Mammary microvascular endothelial cell (primary cell): Measurements from ENCODE around the gene ZNF615. TPM values are rescaled to one million over a fixed set of nuclear protein-coding genes. Genes with fewer than 3 reads are reported as not detected.

Experiments used
- total RNA-seq: library from RNA; depleted of rRNA; stranded (reverse); fragments of >200 nt; gene quantifications from 2 replicates; pipeline ENCODE4 v1.2.3, GENCODE V29; 2015

ZNF615 gene
- 5.1 and 7.7 TPM in 2 replicates for total RNA-seq

DNA sequence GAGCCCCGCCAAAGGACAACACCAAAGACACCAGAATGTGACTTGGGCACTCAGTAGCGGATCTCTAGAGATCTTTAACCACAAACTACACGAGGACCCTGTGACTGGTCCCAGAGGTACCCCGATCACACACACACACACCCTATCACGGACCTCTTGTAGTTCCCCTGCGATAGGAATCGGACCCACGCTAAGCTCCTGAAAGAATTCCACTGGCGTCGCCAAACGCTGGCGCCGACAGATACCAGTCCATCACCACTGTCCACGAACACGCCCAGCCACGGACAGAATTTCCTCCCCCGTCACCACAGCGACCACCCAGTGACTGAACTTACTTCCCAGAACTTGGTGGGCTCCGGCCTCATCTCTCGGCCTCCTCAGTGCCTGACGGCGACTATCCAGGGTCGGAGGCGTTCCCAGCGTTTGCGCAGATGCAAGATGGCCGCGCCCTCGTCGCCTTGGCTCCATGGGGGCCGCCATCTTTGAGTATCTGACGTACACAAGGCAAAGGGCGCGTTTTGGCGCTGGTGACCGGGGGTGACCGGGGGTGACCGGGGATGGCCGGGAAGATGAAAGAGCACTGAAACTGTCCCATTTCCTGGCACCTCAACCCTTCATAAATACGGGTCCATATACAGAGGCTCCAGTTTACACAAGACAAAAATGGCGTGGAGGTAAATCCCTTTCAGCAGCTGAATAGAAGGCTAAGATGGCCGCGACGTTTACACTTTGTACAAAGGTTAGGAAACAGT lies at the start of gene ZNF615:
Gene ZNF615, minus strand, starts transcription at position 406 of the 752 bp plus-strand sequence. CDS start 4,500 bp downstream, outside the sequence.

DNA sequence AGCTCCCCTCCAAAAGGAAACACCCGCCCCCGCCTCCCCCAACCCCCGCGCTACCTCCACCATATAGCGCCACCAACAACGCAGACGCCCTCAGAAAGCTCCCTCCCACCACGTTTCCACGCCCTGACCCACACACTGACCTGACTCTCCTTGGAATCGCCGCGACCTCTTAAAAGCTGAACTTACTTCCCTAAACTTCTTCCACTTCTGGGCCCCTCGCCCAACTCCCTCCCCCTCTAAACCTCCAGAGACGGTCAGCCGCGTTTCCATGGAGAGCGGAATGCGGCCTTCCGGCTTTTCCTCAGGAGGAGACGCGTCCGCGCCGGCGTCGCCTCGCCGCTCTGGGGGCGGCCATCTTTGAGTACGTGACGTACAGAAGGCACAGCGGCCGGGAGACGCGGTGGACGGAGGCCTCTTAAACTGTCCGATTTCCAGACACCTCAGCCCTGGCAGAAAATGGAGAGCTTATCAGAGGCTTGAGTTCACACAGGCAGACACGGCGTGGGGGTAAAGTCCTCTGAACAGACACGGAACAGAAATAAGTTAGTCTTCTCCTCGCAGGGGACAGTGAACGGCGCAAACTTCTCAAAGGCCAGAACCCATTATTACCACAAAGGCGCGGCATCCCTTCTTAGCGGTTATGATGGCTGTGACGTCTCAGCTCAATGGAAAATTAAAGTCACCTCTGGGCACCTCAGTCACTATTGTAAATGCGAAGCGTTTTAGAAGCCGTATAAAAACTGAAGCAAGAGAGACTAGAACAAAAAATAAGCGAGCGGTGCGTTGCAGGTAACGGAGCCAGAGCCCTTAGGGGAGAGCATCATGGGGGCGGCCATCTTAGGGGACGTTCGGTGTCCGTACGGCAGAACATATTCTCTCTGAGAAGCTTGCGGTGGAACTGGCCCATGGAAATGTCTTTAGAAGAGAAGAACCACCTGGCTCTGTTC lies 40.8 kb upstream of the ZNF615 start, which contains the start of gene ZNF432:
Gene ZNF432, minus strand, starts transcription at position 284 of the 947 bp plus-strand sequence. CDS start 1,970 bp downstream, outside the sequence.

DNA sequence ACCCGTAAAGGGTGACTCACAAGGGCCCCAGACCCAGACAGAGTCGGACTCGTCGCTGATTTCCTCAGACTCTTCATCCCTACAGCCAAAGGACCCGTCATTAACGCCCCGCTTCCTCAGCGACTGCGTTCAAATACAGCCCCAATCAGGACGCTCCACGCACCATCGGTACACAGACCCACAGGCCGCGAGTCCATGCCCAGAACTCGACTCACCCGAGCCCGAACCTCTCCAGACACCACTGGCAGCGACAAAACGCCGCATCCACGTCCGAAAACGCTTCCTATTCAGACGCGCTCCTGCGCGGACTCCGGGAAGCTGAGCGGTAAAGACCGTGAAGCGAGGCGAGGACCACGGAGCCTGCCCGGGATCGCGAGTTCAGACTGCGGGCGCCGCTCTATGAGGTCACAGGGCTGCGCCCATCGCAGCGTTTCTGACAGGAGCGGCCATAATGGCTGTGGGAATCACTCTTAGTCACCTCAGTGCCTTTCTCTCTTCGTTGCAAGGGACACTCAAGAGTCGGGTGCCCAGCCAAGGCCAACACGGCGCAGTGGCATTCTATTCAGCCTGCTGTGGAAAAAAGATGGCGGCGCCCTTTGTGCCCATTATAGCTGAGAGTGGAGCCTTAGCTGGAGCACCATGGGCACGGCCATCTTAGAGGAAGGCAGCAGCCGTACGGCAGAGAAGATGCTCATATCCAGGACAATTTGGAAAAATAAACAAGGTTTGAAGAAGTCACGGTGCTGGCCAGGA lies 20.2 kb upstream of the ZNF615 start, which contains the start of gene ZNF614:
Gene ZNF614, minus strand, starts transcription at position 353 of the 753 bp plus-strand sequence. CDS start 2,634 bp downstream, outside the sequence.

GRCh38 chr19:51986309-51987291 lies 21.4 kb downstream of the ZNF615 start, which contains the start of gene ZNF350:
TSS of gene ZNF350 (minus strand) at chr19:51986840. CDS start at chr19:51974360, 12,480 bp downstream.

Other genes starting within 250 kb of the ZNF615 start
- not detected in 2 replicates for gene FPR2, start 247.0 kb downstream of the ZNF615 start, total RNA-seq
- gene FPR3, start 213.1 kb downstream of the ZNF615 start, total RNA-seq = not detected in 2 replicates
- gene ZNF577, start 120.3 kb downstream of the ZNF615 start, total RNA-seq = 0.87 and 1.3 TPM in 2 replicates
- 4.3 and 4.5 TPM in 2 replicates for gene ZNF649, start 103.2 kb downstream of the ZNF615 start, total RNA-seq
- 3.1 TPM in 2 replicates for gene ZNF613, start 80.7 kb downstream of the ZNF615 start, total RNA-seq
- gene ZNF350, start 21.4 kb downstream of the ZNF615 start, total RNA-seq = 3.1 and 4.7 TPM in 2 replicates
- 5.7 and 6.0 TPM in 2 replicates for gene ZNF614, start 20.2 kb upstream of the ZNF615 start, total RNA-seq
- 2.1 and 2.7 TPM in 2 replicates for gene ZNF432, start 40.6 kb upstream of the ZNF615 start, total RNA-seq
- gene ZNF841, start 87.6 kb upstream of the ZNF615 start, total RNA-seq = 5.7 and 6.7 TPM in 2 replicates
- 4.4 and 4.7 TPM in 2 replicates for gene ZNF616, start 131.7 kb upstream of the ZNF615 start, total RNA-seq
- 3.3 and 4.2 TPM in 2 replicates for gene ZNF836, start 163.4 kb upstream of the ZNF615 start, total RNA-seq
- gene PPP2R1A, start 181.8 kb upstream of the ZNF615 start, total RNA-seq = 283 and 294 TPM in 2 replicates